Right atrium auricular region (tissue), 2 donors: ENCODE measurements around the gene METTL4. TPM values are rescaled to one million over a fixed set of nuclear protein-coding genes. Genes with fewer than 3 reads are reported as not detected.

Source experiments
- DNase-seq: peaks from one replicate; pipeline ENCODE4 v3.0.0-alpha.2; 2019; ENCODE audit warnings: low spot score
- H3K27ac ChIP-seq, 2 donors: fragments of 200-600 bp; sonication (generic); 1 replicate in 1 of 2; 2 replicates in 1 of 2; pipeline ENCODE4 v1.5.1; 2016 to 2019
- H3K27me3 ChIP-seq, 2 donors: fragments of 200-600 bp; sonication (generic); one replicate each; pipeline versions ENCODE4 v1.5.1 to v1.6.0; 2017 to 2019
- H3K36me3 ChIP-seq: fragments of 200-600 bp; sonication (generic); one replicate; pipeline ENCODE4 v1.5.1; 2016
- H3K4me1 ChIP-seq, 2 donors: fragments of 200-600 bp; sonication (generic); one replicate each; pipeline versions ENCODE4 v1.5.1 to v1.6.0; 2017 to 2019
- H3K4me3 ChIP-seq, 2 donors: fragments of 200-600 bp; sonication (generic); 1 replicate in 1 of 2; 2 replicates in 1 of 2; pipeline ENCODE4 v1.5.1; 2017 to 2019; ENCODE audit warnings: mild to moderate bottlenecking in 1 of 2, moderate library complexity in 1 of 2
- H3K9me3 ChIP-seq, 2 donors: fragments of 200-600 bp; sonication (generic); one replicate each; pipeline ENCODE4 v1.5.1; 2019
- CTCF ChIP-seq, 2 donors: fragments of 200-600 bp; sonication (generic); IDR thresholded peaks; one replicate each; pipeline ENCODE4 v1.5.1; 2019; ENCODE audit warnings: antibody characterized with exemption in 2 of 2
- total RNA-seq, 2 donors: library from RNA; depleted of rRNA; stranded (reverse); fragments of >200 nt; gene quantifications; one replicate each; pipeline ENCODE4 v1.1.0, GENCODE V29; 2016

METTL4 gene
- total RNA-seq, 2 donors from 2014 or later, result 4.2 to 6.1 TPM

GRCh38 chr18:2508155-2508554 lies 63.1 kb downstream of the METTL4 start:
- no peak overlapping the region for H3K27ac ChIP-seq
- H3K4me1 ChIP-seq, result no peaks in the 10 kb centered on the region
- no peaks in the 10 kb centered on the region for H3K9me3 ChIP-seq
- no peak for DNase-seq
- no peak for TF ChIP-seq CTCF (IDR thresholded peaks at IDR 0.05)
- no peaks in the 10 kb centered on the region for H3K36me3 ChIP-seq
- no peak overlapping the region for H3K4me3 ChIP-seq
- no peaks in the 10 kb centered on the region for H3K27me3 ChIP-seq

- Histone ChIP-seq H3K27me3 (no peaks in the 10 kb centered on the region), H3K4me1 (no peaks in the 10 kb centered on the region), H3K36me3 (no peaks in the 10 kb centered on the region), H3K4me3 (no peak overlapping the region), H3K27ac (no peak overlapping the region), H3K9me3 (no peaks in the 10 kb centered on the region)
- DNase-seq, result no peak
- no peak for TF ChIP-seq CTCF (IDR thresholded peaks at IDR 0.05)
These were observed 66.7 kb downstream of the METTL4 start for GRCh38 chr18:2504642-2505041.

- TF ChIP-seq CTCF (IDR thresholded peaks at IDR 0.05), result no peak
- Histone ChIP-seq H3K4me3 (no peak overlapping the region), H3K27ac (no peak overlapping the region), H3K4me1 (no peaks in the 10 kb centered on the region), H3K36me3 (no peaks in the 10 kb centered on the region), H3K9me3 (no peaks in the 10 kb centered on the region), H3K27me3 (no peaks in the 10 kb centered on the region)
- DNase-seq, result no peak
These were observed 68.4 kb downstream of the METTL4 start for GRCh38 chr18:2502880-2503279.

GRCh38 chr18:2502394-2502793 lies 68.9 kb downstream of the METTL4 start:
- no peak for DNase-seq
- no peak for TF ChIP-seq CTCF (IDR thresholded peaks at IDR 0.05)
- H3K27me3 ChIP-seq, result no peaks in the 10 kb centered on the region

GRCh38 chr18:2497797-2498196 lies 73.5 kb downstream of the METTL4 start:
- no peak for TF ChIP-seq CTCF (IDR thresholded peaks at IDR 0.05)
- no peaks in the 10 kb centered on the region for H3K36me3 ChIP-seq
- H3K9me3 ChIP-seq, result no peaks in the 10 kb centered on the region
- H3K27me3 ChIP-seq, result no peaks in the 10 kb centered on the region
- no peak overlapping the region for H3K27ac ChIP-seq
- H3K4me1 ChIP-seq, result no peaks in the 10 kb centered on the region
- H3K4me3 ChIP-seq, result no peak overlapping the region
- no peak for DNase-seq

More at GRCh38 chr18:2502394-2502793, 68.9 kb downstream of the METTL4 start:
- Histone ChIP-seq H3K36me3 (no peaks in the 10 kb centered on the region), H3K9me3 (no peaks in the 10 kb centered on the region), H3K4me3 (no peak overlapping the region), H3K4me1 (no peaks in the 10 kb centered on the region), H3K27ac (no peak overlapping the region)

- no peaks in the 10 kb centered on the region for H3K4me1 ChIP-seq
These were observed 75.9 kb downstream of the METTL4 start for GRCh38 chr18:2495381-2495780.

More at GRCh38 chr18:2495381-2495780, 75.9 kb downstream of the METTL4 start:
- Histone ChIP-seq H3K9me3 (no peaks in the 10 kb centered on the region), H3K4me3 (no peak overlapping the region), H3K27me3 (no peaks in the 10 kb centered on the region), H3K27ac (no peak overlapping the region), H3K36me3 (no peaks in the 10 kb centered on the region)
- DNase-seq, result no peak
- TF ChIP-seq CTCF (IDR thresholded peaks at IDR 0.05), result no peak
